Putamen (tissue), 1 donor: ENCODE results near the gene NABP2.
A peak's percentile ranks its signal among the peaks of the same experiment; 100 is the strongest.
"Not testable (repeated sequence)": the region's sequence is repeated elsewhere in the genome, so short reads cannot be mapped to it uniquely, and the experiment has no call there.

Source experiments
- DNase-seq: peaks from one replicate; pipeline ENCODE4 v3.0.0-alpha.2; 2016; ENCODE audit warnings: low spot score

Gene NABP2

DNA sequence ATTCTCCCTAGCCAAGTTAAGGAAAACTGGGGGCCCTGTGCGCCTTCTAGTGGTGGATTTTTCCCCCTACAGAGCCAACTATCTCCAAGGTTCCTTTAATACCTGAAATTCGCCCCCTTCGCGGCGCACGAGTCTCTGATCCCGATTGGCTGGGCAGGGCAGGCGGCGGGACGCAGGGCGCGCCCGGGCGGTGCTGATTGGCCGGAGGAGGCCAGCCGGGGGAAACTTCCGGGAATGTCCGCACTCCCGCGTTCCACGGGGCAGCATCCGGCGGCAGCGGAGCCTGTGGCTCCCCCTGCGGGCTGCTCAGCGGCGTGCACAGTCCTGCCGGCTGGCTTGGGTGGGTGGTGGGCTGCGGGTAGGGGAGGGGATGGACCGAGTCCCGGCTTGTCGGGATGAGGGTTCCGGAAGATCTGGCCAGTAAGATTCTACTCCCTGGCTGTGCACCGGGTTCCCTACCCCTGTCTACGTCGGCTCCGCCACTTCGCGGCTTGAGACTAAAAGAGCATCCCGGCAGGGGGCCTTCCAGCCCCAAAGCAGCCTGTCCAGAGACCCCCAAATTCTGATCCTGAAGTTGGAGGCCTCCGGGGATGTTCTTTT is at the start of gene NABP2:
TSS of gene NABP2 (plus strand) at position 241 of the 600 bp plus-strand sequence. CDS start 515 bp downstream, outside the sequence.
- peak; percentile 97 for DNase-seq

DNA sequence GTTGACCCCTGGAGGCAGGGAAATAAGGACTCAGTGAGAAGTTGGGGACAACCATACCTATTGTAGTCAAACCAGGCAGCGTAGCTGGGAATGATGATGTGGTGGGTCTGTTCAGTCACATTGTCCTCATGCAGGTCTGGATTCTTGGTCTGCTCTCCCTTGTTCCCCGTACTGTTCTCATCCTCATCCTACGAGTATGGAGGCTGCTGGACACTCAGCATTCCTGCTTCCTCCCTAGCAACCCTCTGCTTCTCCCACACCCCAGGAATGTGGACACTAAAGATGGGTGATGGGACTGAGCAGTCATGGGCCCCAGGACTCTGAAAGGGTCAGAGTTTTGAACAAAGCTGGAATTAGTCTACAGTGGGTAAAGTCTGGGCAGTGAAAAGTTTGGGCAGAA is 45.8 kb upstream of the NABP2 start:
- no peak for DNase-seq

GRCh38 chr12:56186957-56187356 is 37.2 kb upstream of the NABP2 start:
- DNase-seq = no peak

DNA sequence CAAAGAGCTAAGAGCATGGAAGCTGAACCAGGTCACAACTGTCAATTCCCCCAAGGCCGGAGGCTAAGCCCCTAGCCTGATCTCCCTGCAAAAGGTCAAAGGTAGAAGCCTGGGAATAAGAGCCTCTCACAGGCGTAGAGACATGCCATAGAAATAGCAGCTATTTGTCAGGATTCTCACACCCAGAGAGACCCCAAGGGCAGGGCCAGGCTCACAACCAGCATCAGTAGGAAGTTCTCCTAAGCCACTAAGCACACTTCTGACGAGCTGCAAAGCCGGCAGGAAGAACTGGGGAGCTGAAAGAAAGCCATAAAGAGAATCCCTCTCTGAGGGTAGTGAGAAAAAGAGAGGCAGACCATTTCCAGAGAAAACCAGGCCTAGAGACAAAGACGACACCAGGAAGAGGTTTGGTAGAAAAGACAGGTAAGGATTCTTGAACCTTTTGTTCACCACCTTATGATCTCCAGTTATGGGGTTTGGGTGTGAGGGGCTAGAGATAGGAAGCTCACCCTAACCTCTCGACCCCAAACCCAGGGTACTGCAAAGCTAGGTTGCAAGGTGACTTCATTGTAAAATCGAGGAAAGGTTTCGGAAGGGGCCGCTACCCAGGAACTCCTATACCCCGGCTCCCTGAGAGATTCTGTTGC is 35.9 kb upstream of the NABP2 start:
- peak; percentile 3 for DNase-seq

DNA sequence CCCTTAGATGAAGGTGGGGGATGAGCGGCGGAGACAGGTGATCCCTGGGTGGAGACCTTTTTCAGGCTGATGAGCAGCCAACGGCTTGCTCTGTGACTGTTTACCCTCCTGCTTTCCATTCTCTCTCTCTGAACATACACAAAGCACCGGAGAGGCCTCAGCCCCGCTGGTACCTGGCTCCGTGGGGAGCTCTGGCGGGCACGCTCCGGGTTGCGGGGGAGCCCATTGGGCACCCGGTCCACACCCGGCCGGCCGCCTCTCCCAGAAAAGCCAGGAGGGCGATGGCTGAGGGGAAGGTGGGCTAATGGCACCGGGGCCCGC is 35.4 kb upstream of the NABP2 start:
- DNase-seq = peak; percentile 13

GRCh38 chr12:56189099-56189917 is 34.8 kb upstream of the NABP2 start, which contains the start of gene SMARCC2:
Gene SMARCC2 (minus strand): TSS chr12:56189483. CDS start chr12:56189461, 22 bp downstream.
- DNase-seq = peak; percentile 81

- DNase-seq = peak; percentile 86
Observed at GRCh38 chr12:56189918-56190694, 34.0 kb upstream of the NABP2 start.

- DNase-seq = no peak
Observed at GRCh38 chr12:56190695-56191155, 33.4 kb upstream of the NABP2 start.

- DNase-seq = no peak
Observed at GRCh38 chr12:56192582-56192981, 31.6 kb upstream of the NABP2 start.

- peak; percentile 78 for DNase-seq
Observed at GRCh38 chr12:56193025-56193578, 31.0 kb upstream of the NABP2 start.

GRCh38 chr12:56196818-56197550 is 27.2 kb upstream of the NABP2 start:
- not testable (repeated sequence) for DNase-seq

GRCh38 chr12:56197921-56198635 is 26.1 kb upstream of the NABP2 start:
- no peak for DNase-seq

GRCh38 chr12:56198836-56199235 is 25.3 kb upstream of the NABP2 start:
- no peak for DNase-seq

- no peak for DNase-seq
Observed at GRCh38 chr12:56202366-56202765, 21.8 kb upstream of the NABP2 start.

GRCh38 chr12:56202838-56203237 is 21.3 kb upstream of the NABP2 start:
- DNase-seq = no peak

- DNase-seq = no peak
Observed at GRCh38 chr12:56204275-56204674, 19.9 kb upstream of the NABP2 start.

GRCh38 chr12:56205445-56205844 is 18.7 kb upstream of the NABP2 start:
- DNase-seq = no peak

GRCh38 chr12:56206452-56207166 is 17.5 kb upstream of the NABP2 start:
- no peak for DNase-seq

- DNase-seq = no peak
Observed at GRCh38 chr12:56208006-56208405, 16.1 kb upstream of the NABP2 start.

DNA sequence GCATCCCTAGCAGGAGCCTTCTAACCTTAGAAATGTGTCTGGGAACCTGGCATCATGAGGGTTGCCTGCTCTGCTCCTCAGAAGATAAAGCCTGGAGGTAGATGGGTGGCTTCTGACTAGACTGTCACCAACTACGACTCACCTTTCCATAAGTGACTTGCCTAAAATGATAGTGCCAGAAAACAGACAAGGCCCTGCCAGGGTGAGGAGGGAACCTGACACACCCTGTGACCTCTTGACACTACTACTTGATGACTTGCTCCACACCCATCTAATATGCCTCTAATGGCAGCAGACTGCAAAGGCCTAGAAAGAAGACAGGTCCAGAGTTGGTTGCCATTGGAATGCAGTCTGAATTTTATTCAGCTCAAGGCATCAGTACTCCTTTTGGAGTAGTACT is 11.8 kb upstream of the NABP2 start:
- no peak for DNase-seq
